AG09319 (cell line): ENCODE measurements around the gene SERPINB5.

Experiments
- DNase-seq: peaks from one replicate; pipeline ENCODE4 v3.0.0-alpha.2; 2010; ENCODE audit warnings: low read depth; ENCODE audit errors: extremely low read depth
- CTCF ChIP-seq: IDR thresholded peaks from 2 replicates; pipeline ENCODE4 v1.5.1; 2011; ENCODE audit warnings: low read depth, mild to moderate bottlenecking, inconsistent platforms, low read length, moderate library complexity

The SERPINB5 gene

GRCh38 chr18:63440219-63440618 is 36.5 kb upstream of the SERPINB5 start:
- no peak for DNase-seq
- TF ChIP-seq CTCF: no peak

DNA sequence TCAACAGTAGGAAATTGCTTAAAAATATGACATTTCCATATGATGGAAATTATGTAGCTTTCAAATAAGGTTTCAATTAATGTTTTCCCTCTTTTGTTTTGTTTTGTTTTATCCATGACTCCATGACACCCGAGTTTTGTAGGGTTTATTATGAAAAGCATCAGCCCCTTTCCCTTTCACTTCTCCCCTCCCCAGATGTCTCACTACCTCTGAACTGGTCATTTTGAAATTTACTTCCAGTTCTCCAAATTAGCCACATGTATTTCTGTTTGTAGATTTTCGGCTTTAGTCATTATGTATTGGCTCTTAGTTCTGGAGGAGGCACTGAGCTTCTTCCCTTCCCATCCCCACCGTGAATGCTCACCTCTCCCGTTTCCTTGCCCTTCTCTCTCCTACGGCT is 35.9 kb upstream of the SERPINB5 start:
- TF ChIP-seq CTCF: no peak
- no peak for DNase-seq

DNA sequence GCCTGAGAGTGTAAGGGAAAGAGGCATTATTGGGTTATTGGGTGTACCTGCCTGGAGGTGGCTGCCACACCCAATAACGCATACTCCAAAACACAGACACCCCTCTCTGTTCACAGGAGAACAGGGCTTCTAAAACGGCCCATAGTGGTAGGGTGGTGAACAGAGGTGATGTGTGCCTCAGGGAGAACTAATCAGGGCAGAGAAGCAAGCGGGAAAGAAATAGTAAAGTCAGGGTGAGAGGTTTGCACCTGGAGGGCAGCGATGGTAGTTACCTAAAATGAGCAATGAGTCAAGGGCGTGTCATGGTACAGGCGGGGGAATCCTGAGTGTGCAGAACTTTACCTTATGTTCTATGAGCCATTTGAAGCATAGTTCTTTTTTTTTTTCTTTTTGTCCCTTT is 32.9 kb upstream of the SERPINB5 start:
- DNase-seq: no peak
- TF ChIP-seq CTCF: no peak

DNA sequence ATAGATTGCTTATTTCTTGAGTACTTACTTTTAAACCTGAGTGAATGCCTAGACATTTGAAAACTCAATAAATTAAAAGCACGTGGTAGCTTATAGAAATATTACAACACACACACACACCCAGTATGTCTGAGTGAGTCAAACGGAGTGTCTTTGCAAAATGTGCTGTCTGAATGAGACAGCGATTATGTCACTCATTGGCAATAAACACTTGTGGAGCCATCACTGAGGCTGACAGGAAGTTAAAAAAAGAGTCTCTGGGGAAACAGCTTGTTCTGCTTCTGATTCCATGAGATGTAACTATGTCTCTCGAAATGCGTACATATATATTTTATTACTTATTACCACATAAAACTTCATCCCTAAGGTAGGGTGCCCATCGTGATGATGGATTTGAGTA is 32.2 kb upstream of the SERPINB5 start:
- TF ChIP-seq CTCF: no peak
- DNase-seq: peak; percentile 12

DNA sequence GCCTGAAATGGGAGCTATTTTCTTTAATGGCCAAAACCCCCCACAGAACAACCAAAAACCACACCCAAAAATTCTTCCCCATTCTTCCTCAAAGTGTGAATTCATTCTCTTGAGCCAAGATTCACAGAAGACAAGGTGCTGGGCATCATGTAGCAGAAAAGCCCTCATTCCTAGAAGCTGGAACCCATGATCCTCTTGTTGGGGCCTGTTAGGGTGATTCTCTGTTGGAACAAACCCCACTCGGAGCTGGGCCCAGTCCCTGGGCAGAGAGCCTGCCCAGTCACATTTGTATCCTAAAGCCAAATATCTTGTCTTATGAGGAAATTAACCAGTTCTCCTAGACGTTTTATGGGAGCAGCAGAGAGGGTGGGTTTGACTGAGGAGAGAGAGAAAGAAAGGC is 31.7 kb upstream of the SERPINB5 start:
- no peak for TF ChIP-seq CTCF
- DNase-seq: no peak

DNA sequence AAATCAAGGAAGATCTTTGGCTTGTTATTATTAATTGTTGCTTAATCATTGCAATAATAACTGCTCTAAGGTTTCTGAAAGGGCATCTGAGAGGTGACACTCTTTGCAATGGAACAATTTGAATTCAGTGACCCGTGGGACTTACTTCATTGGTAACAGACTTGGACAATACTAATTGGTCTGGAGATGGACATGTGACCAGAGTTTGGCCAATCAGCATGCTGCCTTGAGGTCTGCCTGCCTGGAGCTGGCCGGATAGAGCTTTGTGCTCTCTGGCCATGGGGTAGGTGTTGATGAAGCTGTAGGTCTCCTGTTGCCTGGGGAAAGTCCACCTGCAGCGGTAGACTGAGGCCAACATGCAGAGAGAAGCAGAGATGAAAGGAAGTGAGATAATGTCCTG is 30.5 kb upstream of the SERPINB5 start:
- DNase-seq: no peak

DNA sequence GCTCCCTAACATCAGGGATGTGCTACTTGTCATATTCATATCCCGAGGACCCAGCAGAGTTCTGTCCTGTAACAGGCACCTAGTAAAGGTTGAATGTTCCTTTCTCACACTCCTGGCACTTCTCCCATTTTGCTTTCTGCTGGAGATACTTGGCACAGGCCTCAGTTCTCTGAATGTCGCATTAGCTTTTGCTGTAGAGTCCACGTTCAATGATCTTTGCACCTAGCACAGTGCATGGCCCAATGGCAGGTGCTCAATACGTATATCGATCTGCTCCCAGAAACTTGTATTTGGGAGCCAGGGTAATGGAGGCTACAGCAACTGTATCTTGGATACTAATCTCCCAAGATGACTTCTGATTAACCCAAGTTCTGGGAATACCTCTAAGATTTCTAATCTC is 29.7 kb upstream of the SERPINB5 start:
- no peak for DNase-seq
- TF ChIP-seq CTCF: no peak

More for the DNA sequence above, 30.5 kb upstream of the SERPINB5 start:
- TF ChIP-seq CTCF: no peak
